Hematopoietic multipotent progenitor cell treated with erythropoietin and hydrocortisone succinate and interleukin-3 and kit ligand, for 15 days (in vitro differentiated cells): Measurements from ENCODE around the gene COG1.

ENCODE experiments used
- DNase-seq: peaks from one replicate; pipeline ENCODE4 v3.0.0-alpha.2; 2015; ENCODE audit warnings: low spot score

The COG1 gene

GRCh38 chr17:73230088-73230487 lies 37.2 kb downstream of the COG1 start:
- DNase-seq, result no peak

- DNase-seq, result peak; percentile 56
These were observed 38.5 kb downstream of the COG1 start for GRCh38 chr17:73231395-73231794.

GRCh38 chr17:73231841-73232586 lies 39.2 kb downstream of the COG1 start:
- peak; percentile 96 for DNase-seq

- peak; percentile 40 for DNase-seq
These were observed 39.9 kb downstream of the COG1 start for GRCh38 chr17:73232587-73233373.

GRCh38 chr17:73234736-73235135 lies 41.9 kb downstream of the COG1 start:
- DNase-seq, result no peak

- no peak for DNase-seq
These were observed 44.9 kb downstream of the COG1 start for GRCh38 chr17:73237714-73238113.

GRCh38 chr17:73240561-73240960 lies 47.7 kb downstream of the COG1 start:
- no peak for DNase-seq

GRCh38 chr17:73247726-73248125 lies 54.9 kb downstream of the COG1 start:
- peak; percentile 42 for DNase-seq

GRCh38 chr17:73248532-73248931 lies 55.7 kb downstream of the COG1 start:
- DNase-seq, result no peak

- no peak for DNase-seq
These were observed 56.8 kb downstream of the COG1 start for GRCh38 chr17:73249700-73250099.

GRCh38 chr17:73250851-73251640 lies 58.2 kb downstream of the COG1 start:
- DNase-seq, result no peak

- no peak for DNase-seq
These were observed 59.0 kb downstream of the COG1 start for GRCh38 chr17:73251871-73252270.

GRCh38 chr17:73255671-73256181 lies 62.9 kb downstream of the COG1 start:
- peak; percentile 72 for DNase-seq

GRCh38 chr17:73256220-73256619 lies 63.4 kb downstream of the COG1 start:
- no peak for DNase-seq

- no peak for DNase-seq
These were observed 64.7 kb downstream of the COG1 start for GRCh38 chr17:73257516-73257915.
